Left cardiac atrium (tissue), 4 donors: ENCODE data around the gene PRKCQ. TPM values are rescaled to one million over a fixed set of nuclear protein-coding genes. Genes with fewer than 3 reads are reported as not detected.
"Not testable (repeated sequence)": the region's sequence is repeated elsewhere in the genome, so short reads cannot be mapped to it uniquely, and the experiment has no call there.

ENCODE experiments used
- ATAC-seq, 2 donors: fragments of 200-7000 bp; cut with Tn5 transposase; one replicate each; pipeline ENCODE4 v1.9.1; 2020; ENCODE audit warnings: mild to moderate bottlenecking in 2 of 2, moderate library complexity in 2 of 2
- DNase-seq: peaks from one replicate; pipeline ENCODE4 v3.0.0-alpha.2; 2020
- intact Hi-C, 2 donors: fragments of 100-400 bp; cut with DNase I; formaldehyde crosslinking; loops; one replicate each; pipeline versions ENCODE4 v1.14.1 to v1.15.1; 2022 to 2023
- total RNA-seq, 2 donors: library from RNA; stranded (reverse); fragmentation: NEBNext Ultra II Directional; extraction: Animal tissue kit (Norgen Biotek cat#: 25700); gene quantifications; one replicate each; pipeline ENCODE4 v1.2.1, GENCODE V29; 2021
- donor health status: DM: no; HTN: yes; CAD: no.
- donor health status: DM: no; HTN: yes; CAD: no; lungs with severe emphysema.
- donor health status: DM: yes; HTN: yes; CAD: no.
- donor health status: Dilated cardiomyopathy.

PRKCQ gene
- total RNA-seq, 2 donors from 2014 or later = 0.34 to 0.62 TPM

- DNase-seq (no peak), ATAC-seq (no peak)
- intact Hi-C loops = no loop called here
Measured at GRCh38 chr10:6384031-6384430, 196.0 kb downstream of the PRKCQ start.

GRCh38 chr10:6383096-6383812, 196.8 kb downstream of the PRKCQ start:
- ATAC-seq = peak; percentile 62 to 77
- no peak for DNase-seq

GRCh38 chr10:6382081-6382480, 198.0 kb downstream of the PRKCQ start:
- DNase-seq = no peak
- intact Hi-C loops = no loop called here
- peak; percentile 57 to 60 for ATAC-seq

More at GRCh38 chr10:6383096-6383812, 196.8 kb downstream of the PRKCQ start:
- intact Hi-C loops = no loop called here

GRCh38 chr10:6380478-6380877, 199.6 kb downstream of the PRKCQ start:
- ATAC-seq, intact Hi-C loops: not testable (repeated sequence)

GRCh38 chr10:6379015-6379776, 200.9 kb downstream of the PRKCQ start:
- ATAC-seq (no peak), DNase-seq (no peak)
- intact Hi-C loops = no loop called here

More at GRCh38 chr10:6380478-6380877, 199.6 kb downstream of the PRKCQ start:
- DNase-seq = not testable (repeated sequence)
